Neural progenitor cell (in vitro differentiated cells): ENCODE results near the gene APOBEC3H.

Source experiments
- EZH2phosphoT487 ChIP-seq: fragments of 200-600 bp; sonication (generic); IDR thresholded peaks from 2 replicates; pipeline ENCODE4 v1.6.1; 2017; ENCODE audit warnings: antibody characterized with exemption
- TF ChIP-seq, protein P1 (sequence below): fragments of 200-600 bp; sonication (generic); IDR thresholded peaks from 2 replicates; pipeline ENCODE4 v1.5.1; 2017; ENCODE audit warnings: antibody characterized with exemption, mild to moderate bottlenecking

- TF ChIP-seq, protein P1, sequence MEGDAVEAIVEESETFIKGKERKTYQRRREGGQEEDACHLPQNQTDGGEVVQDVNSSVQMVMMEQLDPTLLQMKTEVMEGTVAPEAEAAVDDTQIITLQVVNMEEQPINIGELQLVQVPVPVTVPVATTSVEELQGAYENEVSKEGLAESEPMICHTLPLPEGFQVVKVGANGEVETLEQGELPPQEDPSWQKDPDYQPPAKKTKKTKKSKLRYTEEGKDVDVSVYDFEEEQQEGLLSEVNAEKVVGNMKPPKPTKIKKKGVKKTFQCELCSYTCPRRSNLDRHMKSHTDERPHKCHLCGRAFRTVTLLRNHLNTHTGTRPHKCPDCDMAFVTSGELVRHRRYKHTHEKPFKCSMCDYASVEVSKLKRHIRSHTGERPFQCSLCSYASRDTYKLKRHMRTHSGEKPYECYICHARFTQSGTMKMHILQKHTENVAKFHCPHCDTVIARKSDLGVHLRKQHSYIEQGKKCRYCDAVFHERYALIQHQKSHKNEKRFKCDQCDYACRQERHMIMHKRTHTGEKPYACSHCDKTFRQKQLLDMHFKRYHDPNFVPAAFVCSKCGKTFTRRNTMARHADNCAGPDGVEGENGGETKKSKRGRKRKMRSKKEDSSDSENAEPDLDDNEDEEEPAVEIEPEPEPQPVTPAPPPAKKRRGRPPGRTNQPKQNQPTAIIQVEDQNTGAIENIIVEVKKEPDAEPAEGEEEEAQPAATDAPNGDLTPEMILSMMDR: no peak
- TF ChIP-seq EZH2phosphoT487: no peak
Measured at GRCh38 chr22:39106326-39106725, 9.3 kb downstream of the APOBEC3H start.
